Suprapubic skin (tissue), 4 donors: Measurements from ENCODE around the gene ZCCHC17. TPM values are rescaled to one million over a fixed set of nuclear protein-coding genes. Genes with fewer than 3 reads are reported as not detected.
"Not testable (repeated sequence)": the region's sequence is repeated elsewhere in the genome, so short reads cannot be mapped to it uniquely, and the experiment has no call there.

Source experiments
- DNase-seq, 2 donors: peaks; one replicate each; pipeline ENCODE4 v3.0.0-alpha.2; 2019; ENCODE audit warnings: low spot score in 2 of 2
- H3K27ac ChIP-seq: fragments of 200-600 bp; sonication (generic); one replicate; pipeline ENCODE4 v1.5.1; 2019
- H3K27me3 ChIP-seq: fragments of 200-600 bp; sonication (generic); one replicate; pipeline ENCODE4 v1.5.1; 2019
- H3K36me3 ChIP-seq: fragments of 200-600 bp; sonication (generic); one replicate; pipeline ENCODE4 v1.5.1; 2019
- H3K4me1 ChIP-seq: fragments of 200-600 bp; sonication (generic); one replicate; pipeline ENCODE4 v1.5.1; 2019
- H3K4me3 ChIP-seq: fragments of 200-600 bp; sonication (generic); one replicate; pipeline ENCODE4 v1.5.1; 2019; ENCODE audit warnings: mild to moderate bottlenecking
- H3K9me3 ChIP-seq: fragments of 200-600 bp; sonication (generic); one replicate; pipeline ENCODE4 v1.5.1; 2019
- CTCF ChIP-seq, 2 donors: fragments of 200-600 bp in 1 of 2; fragments of 450-650 bp in 1 of 2; sonication (generic) in 1 of 2; IDR thresholded peaks; one replicate each; pipeline ENCODE4 v1.5.1; 2016 to 2019; ENCODE audit warnings: antibody characterized with exemption in 2 of 2, mild to moderate bottlenecking in 1 of 2, moderate library complexity in 1 of 2
- EP300 ChIP-seq: sonication (generic); formaldehyde crosslinking; IDR thresholded peaks from one replicate; pipeline ENCODE4 v1.6.1; 2017; ENCODE audit warnings: antibody characterized with exemption
- POLR2A ChIP-seq, 2 donors: fragments of 450-650 bp; IDR thresholded peaks; one replicate each; pipeline ENCODE4 v1.6.1; 2017; ENCODE audit warnings: antibody characterized with exemption in 2 of 2, mild to moderate bottlenecking in 2 of 2, moderate library complexity in 2 of 2
- POLR2AphosphoS5 ChIP-seq, 3 donors: sonication (generic); formaldehyde crosslinking; IDR thresholded peaks; one replicate each; pipeline ENCODE4 v1.6.1; 2017; ENCODE audit warnings: antibody characterized with exemption in 3 of 3
- WGBS: methylation state at CpG from one replicate; pipeline ENCODE4 v1.1.5; 2018; 5-methylcytosine and 5-hydroxymethylcytosine counted together
- total RNA-seq, 4 donors: library from RNA; depleted of rRNA; stranded (reverse); fragments of >200 nt; gene quantifications; one replicate each; pipeline ENCODE4 v1.1.0, GENCODE V29; 2016

ZCCHC17 gene
- total RNA-seq, 4 donors from 2014 or later = 17.9 to 26.3 (median 23.1) TPM

- H3K27ac ChIP-seq = no peak overlapping the region
- no peaks in the 10 kb centered on the region for H3K27me3 ChIP-seq
- H3K36me3 ChIP-seq = peaks cover 60% of the 10 kb centered on the region
- no peak for DNase-seq
- TF ChIP-seq EP300 (no peak), POLR2A (IDR thresholded peaks at IDR 0.05) (no peak), POLR2AphosphoS5 (IDR thresholded peaks at IDR 0.05) (no peak), CTCF (IDR thresholded peaks at IDR 0.05) (no peak)
- H3K4me3 ChIP-seq = no peak overlapping the region
- H3K9me3 ChIP-seq = no peaks in the 10 kb centered on the region
- WGBS = 87% methylated on average over 3 of the region's 3 CpGs
- H3K4me1 ChIP-seq = peaks cover 2% of the 10 kb centered on the region
Measured at GRCh38 chr1:31259746-31260145, 37.1 kb upstream of the ZCCHC17 start.

GRCh38 chr1:31261916-31262315 lies 34.9 kb upstream of the ZCCHC17 start:
- H3K27me3 ChIP-seq = no peaks in the 10 kb centered on the region
- TF ChIP-seq POLR2AphosphoS5 (IDR thresholded peaks at IDR 0.05) (no peak), EP300 (no peak), POLR2A (IDR thresholded peaks at IDR 0.05) (no peak), CTCF (IDR thresholded peaks at IDR 0.05) (no peak)
- no peak overlapping the region for H3K4me3 ChIP-seq
- H3K27ac ChIP-seq = no peak overlapping the region
- DNase-seq = no peak
- no peaks in the 10 kb centered on the region for H3K9me3 ChIP-seq
- 100% methylated on average over 3 of the region's 3 CpGs for WGBS
- peaks cover 9% of the 10 kb centered on the region for H3K4me1 ChIP-seq
- H3K36me3 ChIP-seq = peaks cover 73% of the 10 kb centered on the region

GRCh38 chr1:31262393-31262792 lies 34.4 kb upstream of the ZCCHC17 start:
- not testable (repeated sequence) for H3K27ac ChIP-seq, H3K27me3 ChIP-seq, DNase-seq, H3K4me3 ChIP-seq, H3K9me3 ChIP-seq, H3K4me1 ChIP-seq
- H3K36me3 ChIP-seq = peaks cover 74% of the 10 kb centered on the region
- WGBS = 94% methylated on average over 5 of the region's 5 CpGs

GRCh38 chr1:31263408-31263807 lies 33.4 kb upstream of the ZCCHC17 start:
- TF ChIP-seq POLR2A (IDR thresholded peaks at IDR 0.05) (no peak), POLR2AphosphoS5 (IDR thresholded peaks at IDR 0.05) (no peak), CTCF (IDR thresholded peaks at IDR 0.05) (no peak), EP300 (no peak)
- DNase-seq = no peak
- peaks cover 79% of the 10 kb centered on the region for H3K36me3 ChIP-seq
- no peaks in the 10 kb centered on the region for H3K9me3 ChIP-seq
- peaks cover 9% of the 10 kb centered on the region for H3K4me1 ChIP-seq
- H3K27me3 ChIP-seq = no peaks in the 10 kb centered on the region
- WGBS = 86% methylated on average over 3 of the region's 3 CpGs
- no peak overlapping the region for H3K27ac ChIP-seq
- no peak overlapping the region for H3K4me3 ChIP-seq

- 82% methylated on average over 1 of the region's 1 CpG for WGBS
Measured at GRCh38 chr1:31264790-31265386, 31.9 kb upstream of the ZCCHC17 start.

More at GRCh38 chr1:31264790-31265386, 31.9 kb upstream of the ZCCHC17 start:
- Histone ChIP-seq H3K9me3 (no peaks in the 10 kb centered on the region), H3K36me3 (peaks cover 79% of the 10 kb centered on the region), H3K27ac (no peak overlapping the region), H3K4me3 (no peak overlapping the region), H3K4me1 (peaks cover 9% of the 10 kb centered on the region), H3K27me3 (no peaks in the 10 kb centered on the region)
- no peak for TF ChIP-seq EP300
- TF ChIP-seq POLR2AphosphoS5 (IDR thresholded peaks at IDR 0.05) = no peak
- no peak for TF ChIP-seq CTCF (IDR thresholded peaks at IDR 0.05)
- no peak for TF ChIP-seq POLR2A (IDR thresholded peaks at IDR 0.05)
- DNase-seq = no peak
